HEK293 (cell line): ENCODE measurements around the gene KCTD17.

Source experiments
- CTCF ChIA-PET: fragments of 350-600 bp; formaldehyde crosslinking; extraction: SDS; loops from one replicate; lab custom pipeline; 2021; ENCODE audit warnings: antibody characterized with exemption; lab: Yijun Ruan, JAX
- POLR2A ChIA-PET: fragments of 300-600 bp; formaldehyde crosslinking; extraction: SDS; loops from one replicate; lab custom pipeline; 2020; ENCODE audit warnings: antibody characterized with exemption, inconsistent platforms; lab: Yijun Ruan, JAX
- H3K27ac ChIP-seq: fragments of 200-500 bp; sonication (Bioruptor generic); 2 replicates; pipeline ENCODE4 v1.5.1; 2014; ENCODE audit warnings: low read depth, low read length, control low read depth, inconsistent platforms; ENCODE audit errors: extremely low read depth
- H3K36me3 ChIP-seq, 2 experiments: fragments of 200-500 bp in 1 of 2; sonication (Bioruptor generic) in 1 of 2; 1 replicate in 1 of 2; 2 replicates in 1 of 2; pipeline ENCODE4 v1.5.1; 2014 to 2017; ENCODE audit warnings: inconsistent platforms in 2 of 2, low read length in 2 of 2; ENCODE audit not compliant: control insufficient read depth in 2 of 2, insufficient read depth in 1 of 2
- H3K4me1 ChIP-seq: fragments of 200-500 bp; sonication (Bioruptor generic); 2 replicates; pipeline ENCODE4 v1.5.1; 2014; ENCODE audit warnings: mild to moderate bottlenecking, low read length, inconsistent platforms; ENCODE audit not compliant: control insufficient read depth, insufficient read depth
- H3K4me3 ChIP-seq: 2 replicates; pipeline ENCODE4 v1.5.1; 2011; ENCODE audit warnings: low read depth, mild to moderate bottlenecking, control low read depth, low read length, moderate library complexity
- H3K9me3 ChIP-seq: fragments of 200-500 bp; sonication (Bioruptor generic); 2 replicates; pipeline ENCODE4 v1.5.1; 2014; ENCODE audit warnings: low read depth, low read length, inconsistent platforms; ENCODE audit not compliant: control insufficient read depth, insufficient read depth
- CTCF ChIP-seq: fragments of 450-650 bp; formaldehyde crosslinking; IDR thresholded peaks from 2 replicates; pipeline ENCODE4 v1.5.1; 2016; ENCODE audit warnings: missing biosample characterization, missing genetic modification characterization
- GLI4 ChIP-seq: fragments of 450-650 bp; formaldehyde crosslinking; IDR thresholded peaks from 2 replicates; pipeline ENCODE4 v1.5.1; 2016; ENCODE audit warnings: missing biosample characterization, missing genetic modification characterization
- IKZF3 ChIP-seq: fragments of 450-650 bp; IDR thresholded peaks from 2 replicates; pipeline ENCODE4 v1.5.0; 2018; ENCODE audit warnings: missing biosample characterization, mild to moderate bottlenecking, missing genetic modification characterization, moderate library complexity
- MYNN ChIP-seq: fragments of 450-650 bp; formaldehyde crosslinking; IDR thresholded peaks from 2 replicates; pipeline ENCODE4 v1.5.1; 2016; ENCODE audit warnings: missing biosample characterization, missing genetic modification characterization, borderline replicate concordance
- TCF7L2 ChIP-seq: IDR thresholded peaks from 2 replicates; pipeline ENCODE4 v1.6.1; 2011; ENCODE audit warnings: low read depth, mild to moderate bottlenecking, inconsistent platforms, low read length, moderate library complexity, borderline replicate concordance
- ZNF335 ChIP-seq: fragments of 450-650 bp; formaldehyde crosslinking; conservative IDR thresholded peaks from 2 replicates; pipeline ENCODE4 v1.5.1; 2016; ENCODE audit warnings: missing biosample characterization, missing genetic modification characterization
- ZNF341 ChIP-seq: fragments of 450-650 bp; formaldehyde crosslinking; IDR thresholded peaks from 2 replicates; pipeline ENCODE4; 2016; ENCODE audit warnings: low read depth, missing biosample characterization, missing genetic modification characterization
- ZNF423 ChIP-seq: fragments of 450-650 bp; formaldehyde crosslinking; IDR thresholded peaks from 2 replicates; pipeline ENCODE4 v1.5.1; 2016; ENCODE audit warnings: missing biosample characterization, missing genetic modification characterization
- ZNF624 ChIP-seq: fragments of 450-650 bp; formaldehyde crosslinking; IDR thresholded peaks from 2 replicates; pipeline ENCODE4 v1.5.1; 2017; ENCODE audit warnings: missing biosample characterization, missing genetic modification characterization
- ZNF654 ChIP-seq: fragments of 450-650 bp; formaldehyde crosslinking; IDR thresholded peaks from 2 replicates; pipeline ENCODE4 v1.5.1; 2016; ENCODE audit warnings: low read depth, missing biosample characterization, missing genetic modification characterization
- ZNF747 ChIP-seq: fragments of 450-650 bp; formaldehyde crosslinking; IDR thresholded peaks from 2 replicates; pipeline ENCODE4 v1.5.1; 2016; ENCODE audit warnings: missing biosample characterization, missing genetic modification characterization
- TF ChIP-seq, protein P1 (sequence below): fragments of 450-650 bp; formaldehyde crosslinking; optimal IDR thresholded peaks from 2 replicates; pipeline ENCODE3; 2016; ENCODE audit warnings: missing biosample characterization, mild to moderate bottlenecking, missing genetic modification characterization
- TF ChIP-seq, protein P2 (sequence below): fragments of 450-650 bp; formaldehyde crosslinking; conservative IDR thresholded peaks from 2 replicates; pipeline ENCODE4 v1.5.1; 2016; ENCODE audit warnings: low read depth, missing biosample characterization, missing genetic modification characterization

Gene KCTD17

DNA sequence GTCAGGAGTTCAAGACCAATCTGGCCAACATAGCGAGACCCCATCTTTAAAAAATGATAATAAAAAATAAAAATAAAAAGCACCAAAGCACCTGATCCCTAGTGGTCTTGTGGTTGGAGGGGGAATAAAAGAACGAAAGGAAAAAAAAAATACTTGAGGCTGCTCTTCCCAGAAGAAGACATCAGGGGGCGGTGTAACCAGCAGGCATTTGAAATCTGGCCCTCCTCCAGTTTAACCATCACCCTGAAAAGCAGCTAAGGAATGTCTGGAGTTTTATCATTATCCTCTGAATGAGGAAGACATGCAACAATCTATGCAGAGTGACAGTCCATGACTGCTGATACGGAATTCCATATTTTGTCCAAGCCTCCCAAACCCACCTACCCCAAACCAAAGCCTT lies 5.6 kb upstream of the KCTD17 start:
- TF ChIP-seq ZNF654 (tag by site-specific recombination) (peak; percentile 32; the same call in 1 of the 2 replicates), MYNN (tag by site-specific recombination) (no peak), CTCF (tag by site-specific recombination) (0 out of 2 replicates have a peak, but pooled peaks have one; percentile 26), ZNF624 (tag by site-specific recombination) (no peak), IKZF3 (tag by site-specific recombination) (no peak), TCF7L2 (no peak), ZNF341 (tag by site-specific recombination) (peak; percentile 32; the same call in 1 of the 2 replicates), ZNF747 (tag by site-specific recombination) (no peak)
- no peak overlapping the region for H3K27ac ChIP-seq
- no peaks in the 10 kb centered on the region for H3K4me1 ChIP-seq
- no peaks in the 10 kb centered on the region for H3K9me3 ChIP-seq
- POLR2A ChIA-PET: interaction anchor here (1.6 kb wide), 1 partner anchor 154 kb away, joined by 3 read pairs; no protein-coding TSS in a partner anchor
- H3K4me3 ChIP-seq: no peak overlapping the region
- no peaks in the 10 kb centered on the region for H3K36me3 ChIP-seq
- CTCF ChIA-PET: interaction anchor here (0.5 to 1.9 kb wide), 21 partner anchors 9 to 499 kb away, joined by 3 to 7 read pairs (median 4); no protein-coding TSS in a partner anchor

- H3K27ac ChIP-seq: no peak overlapping the region
- ChIA-PET POLR2A (no interaction called here), CTCF (interaction anchor here (0.5 to 1.9 kb wide), 20 partner anchors 8 to 500 kb away, joined by 3 to 7 read pairs (median 4); no protein-coding TSS in a partner anchor)
Measured at GRCh38 chr22:37046589-37046988, 5.0 kb upstream of the KCTD17 start.

More at GRCh38 chr22:37046589-37046988, 5.0 kb upstream of the KCTD17 start:
- H3K4me1 ChIP-seq: no peaks in the 10 kb centered on the region
- no peaks in the 10 kb centered on the region for H3K36me3 ChIP-seq
- no peaks in the 10 kb centered on the region for H3K9me3 ChIP-seq
- no peak overlapping the region for H3K4me3 ChIP-seq
- TF ChIP-seq ZNF335 (tag by site-specific recombination) (no peak), ZNF423 (tag by site-specific recombination) (no peak), GLI4 (no peak)
- TF ChIP-seq, protein P1, sequence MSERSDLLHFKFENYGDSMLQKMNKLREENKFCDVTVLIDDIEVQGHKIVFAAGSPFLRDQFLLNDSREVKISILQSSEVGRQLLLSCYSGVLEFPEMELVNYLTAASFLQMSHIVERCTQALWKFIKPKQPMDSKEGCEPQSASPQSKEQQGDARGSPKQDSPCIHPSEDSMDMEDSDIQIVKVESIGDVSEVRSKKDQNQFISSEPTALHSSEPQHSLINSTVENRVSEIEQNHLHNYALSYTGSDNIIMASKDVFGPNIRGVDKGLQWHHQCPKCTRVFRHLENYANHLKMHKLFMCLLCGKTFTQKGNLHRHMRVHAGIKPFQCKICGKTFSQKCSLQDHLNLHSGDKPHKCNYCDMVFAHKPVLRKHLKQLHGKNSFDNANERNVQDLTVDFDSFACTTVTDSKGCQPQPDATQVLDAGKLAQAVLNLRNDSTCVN (tag by site-specific recombination): no peak
- TF ChIP-seq, protein P2, sequence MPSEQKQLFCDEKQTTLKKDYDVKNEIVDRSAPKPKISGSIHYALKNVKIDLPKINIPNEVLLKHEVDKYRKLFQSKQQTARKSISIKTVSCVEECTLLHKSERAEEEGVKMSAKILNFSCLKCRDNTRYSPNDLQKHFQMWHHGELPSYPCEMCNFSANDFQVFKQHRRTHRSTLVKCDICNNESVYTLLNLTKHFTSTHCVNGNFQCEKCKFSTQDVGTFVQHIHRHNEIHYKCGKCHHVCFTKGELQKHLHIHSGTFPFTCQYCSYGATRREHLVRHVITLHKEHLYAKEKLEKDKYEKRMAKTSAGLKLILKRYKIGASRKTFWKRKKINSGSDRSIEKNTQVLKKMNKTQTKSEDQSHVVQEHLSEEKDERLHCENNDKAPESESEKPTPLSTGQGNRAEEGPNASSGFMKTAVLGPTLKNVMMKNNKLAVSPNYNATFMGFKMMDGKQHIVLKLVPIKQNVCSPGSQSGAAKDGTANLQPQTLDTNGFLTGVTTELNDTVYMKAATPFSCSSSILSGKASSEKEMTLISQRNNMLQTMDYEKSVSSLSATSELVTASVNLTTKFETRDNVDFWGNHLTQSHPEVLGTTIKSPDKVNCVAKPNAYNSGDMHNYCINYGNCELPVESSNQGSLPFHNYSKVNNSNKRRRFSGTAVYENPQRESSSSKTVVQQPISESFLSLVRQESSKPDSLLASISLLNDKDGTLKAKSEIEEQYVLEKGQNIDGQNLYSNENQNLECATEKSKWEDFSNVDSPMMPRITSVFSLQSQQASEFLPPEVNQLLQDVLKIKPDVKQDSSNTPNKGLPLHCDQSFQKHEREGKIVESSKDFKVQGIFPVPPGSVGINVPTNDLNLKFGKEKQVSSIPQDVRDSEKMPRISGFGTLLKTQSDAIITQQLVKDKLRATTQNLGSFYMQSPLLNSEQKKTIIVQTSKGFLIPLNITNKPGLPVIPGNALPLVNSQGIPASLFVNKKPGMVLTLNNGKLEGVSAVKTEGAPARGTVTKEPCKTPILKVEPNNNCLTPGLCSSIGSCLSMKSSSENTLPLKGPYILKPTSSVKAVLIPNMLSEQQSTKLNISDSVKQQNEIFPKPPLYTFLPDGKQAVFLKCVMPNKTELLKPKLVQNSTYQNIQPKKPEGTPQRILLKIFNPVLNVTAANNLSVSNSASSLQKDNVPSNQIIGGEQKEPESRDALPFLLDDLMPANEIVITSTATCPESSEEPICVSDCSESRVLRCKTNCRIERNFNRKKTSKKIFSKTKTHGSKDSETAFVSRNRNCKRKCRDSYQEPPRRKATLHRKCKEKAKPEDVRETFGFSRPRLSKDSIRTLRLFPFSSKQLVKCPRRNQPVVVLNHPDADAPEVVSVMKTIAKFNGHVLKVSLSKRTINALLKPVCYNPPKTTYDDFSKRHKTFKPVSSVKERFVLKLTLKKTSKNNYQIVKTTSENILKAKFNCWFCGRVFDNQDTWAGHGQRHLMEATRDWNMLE (tag by site-specific recombination): no peak
